ENCODE measurements around the gene NSL1. TPM values are rescaled to one million over a fixed set of nuclear protein-coding genes. Genes with fewer than 3 reads are reported as not detected.

Gene NSL1
- total RNA-seq, 5 donors from 2014 or later (not counting 1 experiment from before 2014, with no cell fraction given): 24.2 to 37.8 (median 29.7) TPM

GRCh38 chr1:212692774-212693644 is 98.6 kb downstream of the NSL1 start:
- H3K9me3 Mint-ChIP-seq: no peaks in the 10 kb centered on the region

GRCh38 chr1:212691561-212692071 is 100.0 kb downstream of the NSL1 start:
- Mint-ChIP-seq H3K27ac (no peak overlapping the region), H3K4me3 (no peak overlapping the region), H3K36me3 (no peaks in the 10 kb centered on the region), H3K9me3 (no peaks in the 10 kb centered on the region), H3K27me3 (peaks cover 2 to 11% of the 10 kb centered on the region in 2 donors), H3K4me1 (peaks cover 3 to 11% (median 8%) of the 10 kb centered on the region in 3 donors)
- Histone ChIP-seq H3K36me3 (ENCODE audit: control insufficient read depth in 2 of 2, extremely low read depth in 1 of 2, insufficient read depth in 1 of 2, low read length in 1 of 2) (no peaks in the 10 kb centered on the region), H3K27ac (ENCODE audit: low read length) (no peak overlapping the region), H3K4me3 (ENCODE audit: control insufficient read depth in 1 of 2, extremely low read depth in 1 of 2, low read length in 1 of 2) (no peak overlapping the region), H3K4me1 (ENCODE audit: control insufficient read depth in 1 of 2, extremely low read depth in 1 of 2, insufficient read depth in 2 of 2, low read length in 2 of 2) (no peaks in the 10 kb centered on the region), H3K27me3 (replicated peaks in 1 of 2; ENCODE audit: control insufficient read depth in 2 of 2, extremely low read depth in 1 of 2, insufficient read depth in 2 of 2, low read length in 1 of 2) (peaks cover 0 to 35% of the 10 kb centered on the region in 2 experiments), H3K9me3 (no peaks in the 10 kb centered on the region)
- CTCF ChIA-PET: no interaction called here
- POLR2A ChIA-PET: interaction anchor here in 1 of 2 donors (0.7 kb wide), 1 partner anchor 293 kb away, joined by 3 read pairs; no protein-coding TSS in a partner anchor
- no peak for DNase-seq
- ATAC-seq (replicated peaks in 1 of 4): no peak
- WGBS (ENCODE audit: insufficient coverage): 40% methylated on average over 8 of the region's 9 CpGs

More at GRCh38 chr1:212692774-212693644, 98.6 kb downstream of the NSL1 start:
- H3K27me3 ChIP-seq (replicated peaks in 1 of 2; ENCODE audit: control insufficient read depth in 2 of 2, extremely low read depth in 1 of 2, insufficient read depth in 2 of 2, low read length in 1 of 2): peaks cover 0 to 37% of the 10 kb centered on the region in 2 experiments
- no peak overlapping the region for H3K4me3 ChIP-seq (ENCODE audit: control insufficient read depth in 1 of 2, extremely low read depth in 1 of 2, low read length in 1 of 2)
- CTCF ChIA-PET: interaction anchor here in 1 of 2 donors (0.5 kb wide), 1 partner anchor 139 kb away, joined by 16 read pairs; no protein-coding TSS in a partner anchor
- WGBS (ENCODE audit: insufficient coverage): 83% methylated on average over 1 of the region's 9 CpGs
- Mint-ChIP-seq H3K27me3 (peaks cover 0 to 7% of the 10 kb centered on the region in 2 donors), H3K4me3 (no peak overlapping the region), H3K27ac (no peak overlapping the region), H3K36me3 (no peaks in the 10 kb centered on the region), H3K4me1 (peaks cover 9 to 20% (median 19%) of the 10 kb centered on the region in 3 donors)
- H3K9me3 ChIP-seq: no peaks in the 10 kb centered on the region
- no peaks in the 10 kb centered on the region for H3K36me3 ChIP-seq (ENCODE audit: control insufficient read depth in 2 of 2, extremely low read depth in 1 of 2, insufficient read depth in 1 of 2, low read length in 1 of 2)
- H3K27ac ChIP-seq (ENCODE audit: low read length): no peak overlapping the region
- DNase-seq: no peak
- ATAC-seq (replicated peaks in 1 of 4): no peak
- H3K4me1 ChIP-seq (ENCODE audit: control insufficient read depth in 1 of 2, extremely low read depth in 1 of 2, insufficient read depth in 2 of 2, low read length in 2 of 2): peaks cover 4 to 7% of the 10 kb centered on the region in 2 experiments
- POLR2A ChIA-PET: no interaction called here

- Mint-ChIP-seq H3K4me1 (peaks cover 0 to 4% (median 2%) of the 10 kb centered on the region in 3 donors), H3K9me3 (no peaks in the 10 kb centered on the region), H3K27me3 (peaks cover 2 to 5% of the 10 kb centered on the region in 2 donors), H3K4me3 (no peak overlapping the region), H3K36me3 (no peaks in the 10 kb centered on the region), H3K27ac (no peak overlapping the region)
- H3K36me3 ChIP-seq (ENCODE audit: control insufficient read depth in 2 of 2, extremely low read depth in 1 of 2, insufficient read depth in 1 of 2, low read length in 1 of 2): no peaks in the 10 kb centered on the region
- DNase-seq (no peak), ATAC-seq (replicated peaks in 1 of 4) (no peak)
- WGBS (ENCODE audit: insufficient coverage): 80% methylated on average over 3 of the region's 4 CpGs
- POLR2A ChIA-PET: interaction anchor here in 1 of 2 donors (0.7 kb wide), 1 partner anchor 294 kb away, joined by 3 read pairs; no protein-coding TSS in a partner anchor
- no peak overlapping the region for H3K27ac ChIP-seq (ENCODE audit: low read length)
- no peaks in the 10 kb centered on the region for H3K9me3 ChIP-seq
- no peak overlapping the region for H3K4me3 ChIP-seq (ENCODE audit: control insufficient read depth in 1 of 2, extremely low read depth in 1 of 2, low read length in 1 of 2)
- H3K27me3 ChIP-seq (replicated peaks in 1 of 2; ENCODE audit: control insufficient read depth in 2 of 2, extremely low read depth in 1 of 2, insufficient read depth in 2 of 2, low read length in 1 of 2): peaks cover 0 to 41% of the 10 kb centered on the region in 2 experiments
- CTCF ChIA-PET: interaction anchor here (0.7 to 0.8 kb wide), 2 partner anchors 26 to 86 kb away, joined by 3 read pairs; no protein-coding TSS in a partner anchor
- no peaks in the 10 kb centered on the region for H3K4me1 ChIP-seq (ENCODE audit: control insufficient read depth in 1 of 2, extremely low read depth in 1 of 2, insufficient read depth in 2 of 2, low read length in 2 of 2)
These were observed 100.7 kb downstream of the NSL1 start for GRCh38 chr1:212690816-212691403.

DNA sequence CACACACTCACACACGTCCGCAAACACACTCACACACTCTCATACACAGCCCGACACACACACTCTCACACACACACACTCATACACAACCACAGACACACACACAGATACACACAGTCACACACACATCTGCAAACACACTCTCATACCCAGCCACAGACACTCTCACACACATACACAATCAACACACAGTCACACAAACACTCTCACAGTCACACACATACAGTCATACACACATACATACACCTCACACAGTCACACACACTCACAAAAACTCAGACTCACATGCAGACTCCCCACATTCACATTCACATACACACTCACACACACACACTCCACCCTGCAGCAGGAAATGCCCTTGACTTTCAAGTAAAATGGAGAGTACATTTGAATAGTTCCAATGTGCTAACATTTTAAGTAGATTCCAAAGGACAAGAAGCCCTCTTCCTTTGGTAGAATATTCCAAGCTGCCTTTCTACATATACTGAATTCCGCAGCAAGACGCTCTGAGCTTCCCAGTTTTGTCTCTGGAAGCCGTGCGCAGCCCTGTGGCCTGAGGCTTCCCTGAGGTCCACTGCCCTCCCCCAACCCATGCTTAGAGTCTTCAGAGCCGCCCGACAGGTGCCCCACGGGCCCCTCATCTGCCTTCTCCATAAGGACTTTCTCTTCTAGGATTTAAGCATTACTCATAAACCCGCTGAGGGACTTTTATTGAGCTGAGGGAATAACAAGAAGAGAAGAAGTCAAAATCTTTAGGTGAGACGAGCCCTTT is 101.6 kb downstream of the NSL1 start:
- Mint-ChIP-seq H3K27ac (no peak overlapping the region), H3K9me3 (no peaks in the 10 kb centered on the region), H3K4me3 (no peak overlapping the region), H3K4me1 (no peaks in the 10 kb centered on the region), H3K27me3 (peaks cover 2 to 4% of the 10 kb centered on the region in 2 donors), H3K36me3 (no peaks in the 10 kb centered on the region)
- no peak for ATAC-seq (replicated peaks in 1 of 4)
- H3K4me3 ChIP-seq (ENCODE audit: control insufficient read depth in 1 of 2, extremely low read depth in 1 of 2, low read length in 1 of 2): no peak overlapping the region
- no peaks in the 10 kb centered on the region for H3K36me3 ChIP-seq (ENCODE audit: control insufficient read depth in 2 of 2, extremely low read depth in 1 of 2, insufficient read depth in 1 of 2, low read length in 1 of 2)
- no peaks in the 10 kb centered on the region for H3K9me3 ChIP-seq
- peaks cover 0 to 36% of the 10 kb centered on the region in 2 experiments for H3K27me3 ChIP-seq (replicated peaks in 1 of 2; ENCODE audit: control insufficient read depth in 2 of 2, extremely low read depth in 1 of 2, insufficient read depth in 2 of 2, low read length in 1 of 2)
- DNase-seq: no peak
- CTCF ChIA-PET: interaction anchor here (0.7 to 0.8 kb wide), 2 partner anchors 25 to 87 kb away, joined by 3 read pairs; no protein-coding TSS in a partner anchor
- POLR2A ChIA-PET: no interaction called here
- no peak overlapping the region for H3K27ac ChIP-seq (ENCODE audit: low read length)
- H3K4me1 ChIP-seq (ENCODE audit: control insufficient read depth in 1 of 2, extremely low read depth in 1 of 2, insufficient read depth in 2 of 2, low read length in 2 of 2): no peaks in the 10 kb centered on the region
- 91% methylated on average over 7 of the region's 12 CpGs for WGBS (ENCODE audit: insufficient coverage)

GRCh38 chr1:212689196-212689725 is 102.3 kb downstream of the NSL1 start:
- Mint-ChIP-seq H3K27ac (no peak overlapping the region), H3K4me3 (no peak overlapping the region), H3K4me1 (peaks cover 0 to under 1% (median under 1%) of the 10 kb centered on the region in 3 donors), H3K9me3 (no peaks in the 10 kb centered on the region), H3K27me3 (peaks cover 2 to 4% of the 10 kb centered on the region in 2 donors), H3K36me3 (no peaks in the 10 kb centered on the region)
- Histone ChIP-seq H3K27ac (ENCODE audit: low read length) (no peak overlapping the region), H3K36me3 (ENCODE audit: control insufficient read depth in 2 of 2, extremely low read depth in 1 of 2, insufficient read depth in 1 of 2, low read length in 1 of 2) (no peaks in the 10 kb centered on the region), H3K27me3 (replicated peaks in 1 of 2; ENCODE audit: control insufficient read depth in 2 of 2, extremely low read depth in 1 of 2, insufficient read depth in 2 of 2, low read length in 1 of 2) (peaks cover 0 to 40% of the 10 kb centered on the region in 2 experiments), H3K4me1 (ENCODE audit: control insufficient read depth in 1 of 2, extremely low read depth in 1 of 2, insufficient read depth in 2 of 2, low read length in 2 of 2) (peaks cover 0 to 5% of the 10 kb centered on the region in 2 experiments), H3K9me3 (no peaks in the 10 kb centered on the region), H3K4me3 (ENCODE audit: control insufficient read depth in 1 of 2, extremely low read depth in 1 of 2, low read length in 1 of 2) (no peak overlapping the region)
- 100% methylated on average over 2 of the region's 5 CpGs for WGBS (ENCODE audit: insufficient coverage)
- DNase-seq: no peak
- ChIA-PET POLR2A (no interaction called here), CTCF (no interaction called here)
- no peak for ATAC-seq (replicated peaks in 1 of 4)

Measured in T-cell (primary cell).